Upper lobe of left lung (tissue), 4 donors: Measurements from ENCODE around the gene PAK4.

Experiments used
- CTCF ChIP-seq, 6 experiments: fragments of 450-650 bp in 4 of 6; fragments of 200-600 bp in 2 of 6; sonication (generic) in 2 of 6; IDR thresholded peaks; one replicate each; pipeline ENCODE4 v1.5.1; 2016 to 2019; ENCODE audit warnings: antibody characterized with exemption in 6 of 6
- EP300 ChIP-seq, 4 donors: sonication (generic); formaldehyde crosslinking; IDR thresholded peaks; one replicate each; pipeline ENCODE4 v1.5.1; 2017; ENCODE audit warnings: antibody characterized with exemption in 4 of 4, control low read depth in 2 of 4
- POLR2A ChIP-seq, 4 donors: fragments of 450-650 bp; IDR thresholded peaks; one replicate each; pipeline ENCODE4 v1.5.1; 2016 to 2017; ENCODE audit warnings: antibody characterized with exemption in 4 of 4, mild to moderate bottlenecking in 2 of 4

DNA sequence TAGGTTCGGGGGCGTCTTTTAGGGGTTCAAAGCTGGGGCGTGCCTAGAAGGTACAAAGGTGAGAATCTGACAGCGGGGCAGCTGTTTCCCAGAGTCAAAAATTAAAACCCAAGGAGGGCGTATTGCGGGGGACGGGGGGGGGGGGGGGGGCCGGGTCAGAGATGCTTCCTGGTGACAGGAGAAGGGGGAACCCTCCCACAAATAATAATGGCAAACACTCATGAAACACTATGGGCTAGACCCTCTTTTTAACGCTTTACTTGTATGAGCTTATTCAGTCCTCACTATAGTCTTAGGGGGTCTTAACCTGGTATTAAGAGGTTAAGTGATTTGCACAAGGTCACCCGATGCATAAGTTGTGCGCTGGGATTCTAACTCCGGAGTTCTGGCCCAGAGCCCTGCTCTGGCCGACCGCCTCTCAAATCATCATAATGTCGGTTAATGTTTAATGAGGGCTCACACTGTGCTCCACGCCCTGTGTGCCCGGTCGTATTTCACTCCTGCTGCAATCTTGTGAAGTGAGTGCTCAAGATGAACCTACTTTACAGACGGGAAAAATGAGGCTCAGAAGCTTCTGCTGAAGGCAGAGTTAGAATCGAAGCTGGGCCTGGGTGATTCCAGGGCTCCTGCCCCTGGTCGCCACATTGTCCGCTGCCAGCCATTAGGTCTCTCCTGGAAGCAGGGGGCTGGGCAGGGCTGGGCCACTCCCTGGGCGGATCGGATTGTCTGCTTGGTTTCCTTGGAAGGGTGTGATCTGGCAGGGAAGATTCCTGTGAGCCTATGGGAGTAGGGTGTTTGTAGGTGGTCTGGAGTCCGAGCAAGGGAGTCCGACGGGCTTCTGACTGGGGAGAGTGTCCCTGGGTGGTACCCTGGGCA is 964 bp downstream of the PAK4 start:
- TF ChIP-seq CTCF (IDR thresholded peaks at IDR 0.05) (no peak), POLR2A (IDR thresholded peaks at IDR 0.05) (no peak), EP300 (IDR thresholded peaks at IDR 0.05) (no peak)
